Measurements from ENCODE around the gene HRH3. TPM values are rescaled to one million over a fixed set of nuclear protein-coding genes. Genes with fewer than 3 reads are reported as not detected.

Gene HRH3
- total RNA-seq, 1 donor from 2014 or later, result not detected

DNA sequence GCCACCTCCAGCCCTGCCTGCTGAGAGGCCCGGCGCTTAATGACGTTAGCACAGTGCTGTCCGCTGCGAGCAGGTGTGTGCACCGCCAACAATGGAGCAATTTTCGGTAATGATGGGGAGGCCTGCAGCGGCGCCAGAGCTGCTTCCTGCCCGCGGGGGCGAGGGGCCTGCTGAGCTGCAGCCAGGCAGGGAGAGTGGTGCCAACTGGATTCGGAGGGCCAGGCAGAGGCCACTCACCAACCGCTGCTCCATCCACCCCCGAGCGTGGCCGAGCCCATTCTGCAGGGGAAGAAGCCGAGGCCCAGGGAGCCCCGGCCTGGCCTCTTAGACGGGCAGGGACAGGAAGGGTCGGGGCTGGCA is 9.6 kb downstream of the HRH3 start:
- peaks cover 14% of the 10 kb centered on the region for H3K27me3 Mint-ChIP-seq
- no peak for TF ChIP-seq CTCF (IDR thresholded peaks at IDR 0.05)
- H3K4me1 Mint-ChIP-seq, result no peaks in the 10 kb centered on the region
- no peaks in the 10 kb centered on the region for H3K36me3 Mint-ChIP-seq (ENCODE audit: low read depth)
- intact Hi-C loops (cut with micrococcal nuclease), result no loop called here
- no peaks in the 10 kb centered on the region for H3K9me3 Mint-ChIP-seq
- CTCF ChIA-PET, result no interaction called here
- no peak overlapping the region for H3K4me3 Mint-ChIP-seq
- no peak for ATAC-seq (ENCODE audit: low read depth)
- POLR2A ChIA-PET, result no interaction called here
- no peak overlapping the region for H3K27ac Mint-ChIP-seq
- DNase-seq, result no peak

DNA sequence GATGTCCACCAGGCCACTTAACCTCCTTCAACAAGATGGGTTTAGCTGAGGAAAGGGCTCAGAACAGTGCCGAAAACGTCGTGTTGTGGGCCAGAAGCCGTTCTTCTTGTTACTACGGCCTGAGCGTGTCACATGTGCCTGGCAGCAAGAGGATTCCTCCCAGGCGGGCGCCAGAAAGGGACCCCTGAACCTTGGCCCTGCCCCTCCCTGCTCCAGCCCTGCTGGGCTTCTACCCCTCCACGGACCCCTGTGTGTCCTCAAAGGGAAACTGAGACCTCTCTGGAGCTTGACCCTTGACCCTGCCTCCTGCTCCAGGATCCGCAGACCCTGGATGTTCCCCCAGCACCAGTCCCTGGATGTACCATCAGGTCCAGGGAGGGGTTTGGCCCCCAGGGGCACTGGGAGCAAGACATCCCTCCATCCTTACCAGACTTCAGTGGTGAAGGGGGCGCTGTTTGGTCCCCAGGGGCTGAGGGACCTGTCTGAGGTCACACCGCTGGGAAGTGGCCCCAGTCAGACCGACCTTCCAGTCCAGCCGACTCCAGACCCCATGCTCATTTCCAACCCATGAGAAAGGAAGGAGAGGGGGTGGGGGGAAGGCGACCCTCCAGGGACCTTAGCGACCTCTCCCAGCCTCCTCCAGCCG is 10.1 kb downstream of the HRH3 start:
- H3K36me3 Mint-ChIP-seq (ENCODE audit: low read depth), result no peaks in the 10 kb centered on the region
- H3K27ac Mint-ChIP-seq, result no peak overlapping the region
- POLR2A ChIA-PET, result no interaction called here
- intact Hi-C loops (cut with micrococcal nuclease), result no loop called here
- H3K27me3 Mint-ChIP-seq, result peaks cover 14% of the 10 kb centered on the region
- no peak overlapping the region for H3K4me3 Mint-ChIP-seq
- no peaks in the 10 kb centered on the region for H3K4me1 Mint-ChIP-seq
- TF ChIP-seq CTCF (IDR thresholded peaks at IDR 0.05), result no peak
- CTCF ChIA-PET, result no interaction called here
- H3K9me3 Mint-ChIP-seq, result no peaks in the 10 kb centered on the region
- DNase-seq (no peak), ATAC-seq (ENCODE audit: low read depth) (no peak)

DNA sequence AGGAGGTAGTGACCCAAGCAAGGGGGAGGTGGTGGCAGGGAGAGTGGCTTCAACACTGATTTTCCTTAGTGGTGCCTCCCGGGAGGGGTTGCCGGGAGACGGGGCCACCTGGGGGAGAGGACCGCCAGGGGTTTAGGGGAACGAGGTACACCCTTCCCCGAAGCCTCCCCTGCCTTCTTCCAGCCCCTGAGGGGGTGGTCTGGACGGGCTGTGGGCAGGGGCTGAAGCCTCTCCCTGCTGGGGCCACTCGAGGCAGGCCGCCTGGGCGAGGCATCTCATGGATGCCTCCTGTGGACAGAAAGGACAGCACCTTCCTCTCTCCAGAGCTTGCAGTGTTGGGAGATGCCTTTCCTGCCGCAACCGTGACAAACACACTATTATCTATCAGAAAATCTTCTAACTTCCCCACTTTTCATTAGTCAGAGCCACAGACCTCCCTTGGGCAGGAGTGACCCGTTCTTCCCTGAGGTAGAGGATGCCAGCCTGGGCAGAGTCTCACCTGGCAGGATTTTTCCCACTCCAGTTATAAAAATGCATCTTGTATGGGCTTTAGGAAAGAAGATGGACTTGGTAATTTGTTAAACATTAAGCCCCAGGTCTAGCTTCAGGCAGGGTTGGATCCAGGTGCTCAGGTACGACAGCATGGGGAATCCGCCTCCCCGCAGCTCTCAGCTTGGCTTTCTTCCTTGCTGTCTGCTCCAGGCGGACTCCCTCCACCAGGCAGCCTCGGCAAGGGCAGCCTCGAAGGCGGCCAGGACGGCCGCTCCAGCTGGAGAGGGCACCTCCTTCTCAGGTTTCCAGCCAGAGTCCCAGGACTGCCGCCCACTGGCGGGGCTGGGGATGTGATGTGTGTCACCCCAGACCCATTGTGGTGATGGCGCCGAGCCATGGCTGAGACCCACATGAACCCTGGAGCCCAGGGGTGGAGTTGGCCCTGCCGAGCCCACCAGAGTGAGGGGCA is 11.0 kb downstream of the HRH3 start:
- intact Hi-C loops (cut with micrococcal nuclease), result no loop called here
- DNase-seq (no peak), ATAC-seq (ENCODE audit: low read depth) (no peak)
- no peak overlapping the region for H3K4me3 Mint-ChIP-seq
- no peaks in the 10 kb centered on the region for H3K4me1 Mint-ChIP-seq
- H3K27me3 Mint-ChIP-seq, result peaks cover 9% of the 10 kb centered on the region
- H3K27ac Mint-ChIP-seq, result no peak overlapping the region
- no peaks in the 10 kb centered on the region for H3K36me3 Mint-ChIP-seq (ENCODE audit: low read depth)
- POLR2A ChIA-PET, result no interaction called here
- no peaks in the 10 kb centered on the region for H3K9me3 Mint-ChIP-seq
- CTCF ChIA-PET, result no interaction called here
- TF ChIP-seq CTCF (IDR thresholded peaks at IDR 0.05), result no peak

- Mint-ChIP-seq H3K9me3 (no peaks in the 10 kb centered on the region), H3K27me3 (peaks cover 6% of the 10 kb centered on the region), H3K27ac (no peak overlapping the region), H3K4me3 (no peak overlapping the region), H3K36me3 (ENCODE audit: low read depth) (peaks cover 4% of the 10 kb centered on the region), H3K4me1 (peaks cover 5% of the 10 kb centered on the region)
- ChIA-PET CTCF (no interaction called here), POLR2A (no interaction called here)
- DNase-seq, result no peak
- intact Hi-C loops (cut with micrococcal nuclease), result no loop called here
- no peak for TF ChIP-seq CTCF (IDR thresholded peaks at IDR 0.05)
- ATAC-seq (ENCODE audit: low read depth), result no peak
Measured at GRCh38 chr20:62208061-62208794, 11.8 kb downstream of the HRH3 start.

GRCh38 chr20:62206388-62206775 is 13.7 kb downstream of the HRH3 start:
- H3K9me3 Mint-ChIP-seq, result no peaks in the 10 kb centered on the region
- H3K36me3 Mint-ChIP-seq (ENCODE audit: low read depth), result peaks cover 15% of the 10 kb centered on the region
- DNase-seq (no peak), ATAC-seq (ENCODE audit: low read depth) (no peak)
- no peak for TF ChIP-seq CTCF (IDR thresholded peaks at IDR 0.05)
- peaks cover 3% of the 10 kb centered on the region for H3K27me3 Mint-ChIP-seq
- intact Hi-C loops (cut with micrococcal nuclease), result no loop called here
- H3K4me1 Mint-ChIP-seq, result peaks cover 23% of the 10 kb centered on the region
- H3K27ac Mint-ChIP-seq, result no peak overlapping the region
- no peak overlapping the region for H3K4me3 Mint-ChIP-seq
- POLR2A ChIA-PET, result interaction anchor here (0.7 kb wide), 1 partner anchor 28 kb away, joined by 3 read pairs; no protein-coding TSS in a partner anchor
- CTCF ChIA-PET, result no interaction called here

Data from activated B cell treated with CpG ODN at 0.5 μM for 24 hours (primary cell).